A549 (cell line): ENCODE data around the gene PAX1. TPM values are rescaled to one million over a fixed set of nuclear protein-coding genes. Genes with fewer than 3 reads are reported as not detected.
A peak's percentile ranks its signal among the peaks of the same experiment; 100 is the strongest.

Source experiments
- ATAC-seq, 2 experiments: fragments of 200-7000 bp in 1 of 2; fragments of >200 bp in 1 of 2; cut with Nextera tagmentation in 1 of 2; cut with Tn5 transposase in 1 of 2; 3 replicates each; pipeline versions ENCODE4 v1.8.0 to v1.9.1; 2018 to 2020; ENCODE audit warnings: mild to moderate bottlenecking in 1 of 2, moderate library complexity in 1 of 2
- CTCF ChIA-PET: fragments of 300-600 bp; sonication (Branson Sonifier 250); formaldehyde crosslinking; extraction: SDS; loops from one replicate; lab custom pipeline; 2021; ENCODE audit warnings: antibody characterized with exemption, inconsistent platforms; lab: Yijun Ruan, JAX
- POLR2A ChIA-PET: fragments of 350-600 bp; formaldehyde crosslinking; extraction: SDS; loops from one replicate; lab custom pipeline; 2021; ENCODE audit warnings: antibody characterized with exemption, inconsistent platforms; lab: Yijun Ruan, JAX
- DNase-seq, 2 experiments: peaks; one replicate each; pipeline versions ENCODE4 v3.0.0 to v3.0.0-alpha.2; 2011 to 2016; ENCODE audit warnings: low read depth in 1 of 2, low spot score in 1 of 2
- FAIRE-seq: peaks from 2 replicates; lab custom pipeline; 2011; peaks lifted over from hg19 to GRCh38; lab: Jason Lieb, UNC
- H3K27ac ChIP-seq, 2 experiments: fragments of >200 bp; sonication (Bioruptor Twin); formaldehyde crosslinking; 3 replicates each; pipeline ENCODE4 v1.5.1; 2016 to 2017
- H3K4me1 ChIP-seq: fragments of >200 bp; sonication (Bioruptor Twin); formaldehyde crosslinking; 3 replicates; pipeline ENCODE4 v1.6.1; 2016
- H3K4me2 ChIP-seq: fragments of >200 bp; sonication (Bioruptor Twin); formaldehyde crosslinking; 3 replicates; pipeline ENCODE4 v1.6.1; 2016
- H3K4me3 ChIP-seq: fragments of >200 bp; sonication (Bioruptor Twin); formaldehyde crosslinking; 3 replicates; pipeline ENCODE4 v1.5.1; 2016
- H3K9me3 ChIP-seq: fragments of >200 bp; sonication (Bioruptor Twin); formaldehyde crosslinking; 3 replicates; pipeline ENCODE4 v1.6.1; 2016
- CEBPB ChIP-seq, 2 experiments: fragments of >200 bp in 1 of 2; sonication (Bioruptor Twin) in 1 of 2; formaldehyde crosslinking in 1 of 2; IDR thresholded peaks; 2 replicates each; pipeline ENCODE4 v1.6.1; 2012 to 2016
- E2F6 ChIP-seq: IDR thresholded peaks from 2 replicates; pipeline ENCODE4 v1.6.1; 2012; ENCODE audit warnings: low read depth, borderline replicate concordance
- EP300 ChIP-seq, 2 experiments: fragments of >200 bp; sonication (Bioruptor Twin); formaldehyde crosslinking; IDR thresholded peaks; 2 replicates in 1 of 2; 3 replicates in 1 of 2; pipeline ENCODE4 v1.6.1; 2016 to 2017
- HMGXB4 ChIP-seq: fragments of 250-450 bp; sonication (Bioruptor Pico); IDR thresholded peaks from 2 replicates; pipeline ENCODE4 v1.5.0; 2021; ENCODE audit warnings: mild to moderate bottlenecking, moderate library complexity, borderline replicate concordance
- HOXB5 ChIP-seq: fragments of 250-450 bp; sonication (Bioruptor Pico); IDR thresholded peaks from 2 replicates; pipeline ENCODE4 v1.5.0; 2020; ENCODE audit warnings: mild to moderate bottlenecking, moderate library complexity
- JUNB ChIP-seq: fragments of >200 bp; sonication (Bioruptor Twin); formaldehyde crosslinking; IDR thresholded peaks from 2 replicates; pipeline ENCODE4 v1.6.1; 2016
- KDM1A ChIP-seq: fragments of 200-600 bp; sonication (generic); IDR thresholded peaks from 2 replicates; pipeline ENCODE4 v1.6.1; 2016; ENCODE audit warnings: low read depth, mild to moderate bottlenecking
- MAFK ChIP-seq: fragments of 450-650 bp; IDR thresholded peaks from 2 replicates; pipeline ENCODE4 v1.6.1; 2014; ENCODE audit not compliant: partially characterized antibody
- MAX ChIP-seq: IDR thresholded peaks from 2 replicates; pipeline ENCODE4 v1.6.1; 2012
- MYC ChIP-seq: IDR thresholded peaks from 2 replicates; pipeline ENCODE4 v1.6.1; 2012; ENCODE audit warnings: mild to moderate bottlenecking, inconsistent platforms, low read length, improper control_type of control experiment, borderline replicate concordance
- NFE2L2 ChIP-seq: fragments of 150-350 bp; conservative IDR thresholded peaks from 2 replicates; pipeline ENCODE4 v1.6.1; 2014; ENCODE audit warnings: low read length
- NR3C1 ChIP-seq: fragments of >200 bp; sonication (Bioruptor Twin); formaldehyde crosslinking; IDR thresholded peaks from 3 replicates; pipeline ENCODE4 v1.6.1; 2017
- PBX3 ChIP-seq: IDR thresholded peaks from 2 replicates; pipeline ENCODE4 v1.6.1; 2012
- PHF8 ChIP-seq: fragments of 200-600 bp; sonication (generic); IDR thresholded peaks from 2 replicates; pipeline ENCODE4 v1.6.1; 2016; ENCODE audit warnings: low read depth, mild to moderate bottlenecking, antibody characterized with exemption, moderate library complexity, borderline replicate concordance
- RARB ChIP-seq: fragments of 250-450 bp; sonication (Bioruptor Pico); IDR thresholded peaks from 2 replicates; pipeline ENCODE4 v1.8.0; 2021; ENCODE audit warnings: mild to moderate bottlenecking, moderate library complexity
- RCOR1 ChIP-seq: fragments of 150-350 bp; IDR thresholded peaks from 2 replicates; pipeline ENCODE4 v1.6.1; 2014; ENCODE audit warnings: antibody characterized with exemption, low read length, low read depth
- REST ChIP-seq: fragments of 200-600 bp; sonication (generic); IDR thresholded peaks from 2 replicates; pipeline ENCODE4 v1.6.1; 2016; ENCODE audit warnings: antibody characterized with exemption, mild to moderate bottlenecking, moderate library complexity
- USF2 ChIP-seq: fragments of 450-650 bp; IDR thresholded peaks from 2 replicates; pipeline ENCODE4 v1.6.1; 2014; ENCODE audit warnings: antibody characterized with exemption
- WGBS: methylation state at CpG from one replicate; pipeline ENCODE4 v1.1.6; 2017; ENCODE audit errors: missing lambda C conversion rate; 5-methylcytosine and 5-hydroxymethylcytosine counted together
- polyA plus RNA-seq, 4 experiments: library from polyadenylated mRNA; depleted of rRNA in 3 of 4; stranded (reverse); fragments of >200 nt; fragmentation: RNase III in 1 of 4; extraction: RNeasy Plus Mini Kit Qiagen cat#74134 plus additional on column Dnase treatment in 1 of 4; gene quantifications; 2 replicates in 3 of 4; 3 replicates in 1 of 4; pipeline ENCODE4 v1.2.3, GENCODE V29; 2011 to 2017

Gene PAX1
- polyA plus RNA-seq, 2 of the 4 experiments (the other 2 are of a cell fraction), result not detected

- ChIA-PET POLR2A (no interaction called here), CTCF (interaction anchor here (1.0 kb wide), 1 partner anchor 33 kb away, joined by 3 read pairs; no protein-coding TSS in a partner anchor)
- Histone ChIP-seq H3K4me1 (no peaks in the 10 kb centered on the region), H3K4me2 (no peak overlapping the region), H3K4me3 (no peak overlapping the region), H3K9me3 (no peaks in the 10 kb centered on the region), H3K27ac (no peak overlapping the region)
- no peak for DNase-seq
- no peak for FAIRE-seq
- TF ChIP-seq KDM1A (no peak), PHF8 (no peak), EP300 (IDR thresholded peaks at IDR 0.05) (no peak), MAFK (no peak)
- no peak for ATAC-seq
- WGBS, result 13% methylated on average over 8 of the region's 8 CpGs
Observed at GRCh38 chr20:21661488-21662055, 43.9 kb upstream of the PAX1 start.

- ATAC-seq (0 out of 6 replicates have a peak, but pooled peaks of 1 of the 2 experiments have one; percentile 25), FAIRE-seq (no peak), DNase-seq (no peak)
- H3K27ac ChIP-seq, result no peak overlapping the region
- no peaks in the 10 kb centered on the region for H3K9me3 ChIP-seq
- CTCF ChIA-PET, result interaction anchor here (1.6 kb wide), 1 partner anchor 39 kb away, joined by 3 read pairs; no protein-coding TSS in a partner anchor
- no peak overlapping the region for H3K4me2 ChIP-seq
- WGBS, result 8% methylated on average over 2 of the region's 2 CpGs
- POLR2A ChIA-PET, result no interaction called here
- H3K4me3 ChIP-seq, result no peak overlapping the region
- TF ChIP-seq USF2 (no peak), NFE2L2 (no peak), E2F6 (no peak), MAX (no peak), REST (no peak), NR3C1 (no peak), CEBPB (IDR thresholded peaks at IDR 0.05) (no peak), MYC (no peak), JUNB (no peak), RCOR1 (no peak), HOXB5 (CRISPR knock-in tag) (no peak), RARB (no peak), HMGXB4 (no peak), PBX3 (no peak)
- H3K4me1 ChIP-seq, result no peaks in the 10 kb centered on the region
Observed at GRCh38 chr20:21663465-21663864, 42.0 kb upstream of the PAX1 start.
